ENCODE data around the gene SLC6A11.

The SLC6A11 gene

GRCh38 chr3:10901296-10901945 is 85.4 kb downstream of the SLC6A11 start:
- CTCF ChIA-PET: interaction anchor here (0.6 kb wide), 1 partner anchor 44 kb away, joined by 3 read pairs; no protein-coding TSS in a partner anchor
- POLR2A ChIA-PET (ENCODE audit: low non-redundant PET): no interaction called here
- no peak for TF ChIP-seq CTCF (conservative IDR thresholded peaks at IDR 0.05; ENCODE audit: low read depth)

GRCh38 chr3:10907262-10907661 is 91.2 kb downstream of the SLC6A11 start:
- DNase-seq (ENCODE audit: low spot score): no peak
- CTCF ChIA-PET: no interaction called here
- no peak for TF ChIP-seq CTCF (conservative IDR thresholded peaks at IDR 0.05; ENCODE audit: low read depth)
- no peak overlapping the region for H3K27ac ChIP-seq
- POLR2A ChIA-PET (ENCODE audit: low non-redundant PET): no interaction called here

More at GRCh38 chr3:10901296-10901945, 85.4 kb downstream of the SLC6A11 start:
- no peak for DNase-seq (ENCODE audit: low spot score)
- H3K27ac ChIP-seq: no peak overlapping the region

- DNase-seq (ENCODE audit: low spot score): no peak
- no peak for TF ChIP-seq CTCF (conservative IDR thresholded peaks at IDR 0.05; ENCODE audit: low read depth)
- CTCF ChIA-PET: no interaction called here
- POLR2A ChIA-PET (ENCODE audit: low non-redundant PET): no interaction called here
- no peak overlapping the region for H3K27ac ChIP-seq
Measured at GRCh38 chr3:10910367-10910766, 94.3 kb downstream of the SLC6A11 start.

- no peak for DNase-seq (ENCODE audit: low spot score)
- POLR2A ChIA-PET (ENCODE audit: low non-redundant PET): no interaction called here
- no peak overlapping the region for H3K27ac ChIP-seq
- no peak for TF ChIP-seq CTCF (conservative IDR thresholded peaks at IDR 0.05; ENCODE audit: low read depth)
- CTCF ChIA-PET: no interaction called here
Measured at GRCh38 chr3:10911350-10912002, 95.4 kb downstream of the SLC6A11 start.

- no peak for TF ChIP-seq CTCF (conservative IDR thresholded peaks at IDR 0.05; ENCODE audit: low read depth)
- ChIA-PET CTCF (interaction anchor here (0.9 kb wide), 1 partner anchor 70 kb away, joined by 3 read pairs; no protein-coding TSS in a partner anchor), POLR2A (ENCODE audit: low non-redundant PET) (no interaction called here)
- no peak overlapping the region for H3K27ac ChIP-seq
- DNase-seq (ENCODE audit: low spot score): no peak
Measured at GRCh38 chr3:10912786-10913185, 96.8 kb downstream of the SLC6A11 start.

GRCh38 chr3:10915376-10915775 is 99.3 kb downstream of the SLC6A11 start:
- no peak for DNase-seq (ENCODE audit: low spot score)
- POLR2A ChIA-PET (ENCODE audit: low non-redundant PET): no interaction called here
- CTCF ChIA-PET: no interaction called here

More at GRCh38 chr3:10915376-10915775, 99.3 kb downstream of the SLC6A11 start:
- H3K27ac ChIP-seq: no peak overlapping the region
- TF ChIP-seq CTCF (conservative IDR thresholded peaks at IDR 0.05; ENCODE audit: low read depth): no peak
